Neural progenitor cell (in vitro differentiated cells): ENCODE data around the gene MAD2L1BP. TPM values are rescaled to one million over a fixed set of nuclear protein-coding genes. Genes with fewer than 3 reads are reported as not detected.
A peak's percentile ranks its signal among the peaks of the same experiment; 100 is the strongest.

ENCODE experiments used
- DNase-seq: peaks from one replicate; pipeline ENCODE4 v3.0.0-alpha.2; 2016; ENCODE audit warnings: low spot score
- H2AFZ ChIP-seq: fragments of 200-600 bp; sonication (generic); replicated peaks from 2 replicates; pipeline ENCODE4 v1.6.1; 2016; ENCODE audit warnings: antibody characterized with exemption
- H3F3A ChIP-seq: fragments of 200-600 bp; sonication (generic); 2 replicates; pipeline ENCODE4 v1.6.1; 2016; ENCODE audit warnings: antibody characterized with exemption, low read depth
- H3K27ac ChIP-seq: fragments of 200-600 bp; sonication (generic); 2 replicates; pipeline ENCODE4 v1.5.1; 2016; ENCODE audit warnings: mild to moderate bottlenecking
- H3K27me3 ChIP-seq: fragments of 200-600 bp; sonication (generic); 2 replicates; pipeline ENCODE4 v1.6.1; 2016; ENCODE audit warnings: mild to moderate bottlenecking, moderate library complexity
- H3K36me3 ChIP-seq: fragments of 200-600 bp; sonication (generic); 2 replicates; pipeline ENCODE4 v1.5.1; 2016
- H3K4me1 ChIP-seq: fragments of 200-600 bp; sonication (generic); 2 replicates; pipeline ENCODE4 v1.6.1; 2016; ENCODE audit warnings: mixed run types
- H3K4me2 ChIP-seq: fragments of 200-600 bp; sonication (generic); 2 replicates; pipeline ENCODE4 v1.6.1; 2016
- H3K4me3 ChIP-seq: fragments of 200-600 bp; sonication (generic); 2 replicates; pipeline ENCODE4 v1.5.1; 2016
- H3K79me2 ChIP-seq: fragments of 200-600 bp; sonication (generic); 2 replicates; pipeline ENCODE4 v1.6.1; 2016; ENCODE audit warnings: low read depth
- H3K9ac ChIP-seq: fragments of 200-600 bp; sonication (generic); 2 replicates; pipeline ENCODE4 v1.6.1; 2016
- H3K9me3 ChIP-seq: fragments of 200-600 bp; sonication (generic); 2 replicates; pipeline ENCODE4 v1.5.1; 2016; ENCODE audit warnings: low read depth
- H4K20me1 ChIP-seq: fragments of 200-600 bp; sonication (generic); 2 replicates; pipeline ENCODE4 v1.6.1; 2016; ENCODE audit warnings: low read depth
- H3K27ac Mint-ChIP-seq: 3 replicates; pipeline ENCODE4 v1.8.0; 2021; ENCODE audit warnings: mixed read lengths
- H3K27me3 Mint-ChIP-seq: 2 replicates; pipeline ENCODE4 v1.8.0; 2022; ENCODE audit warnings: low read depth, mild to moderate bottlenecking, inconsistent platforms, moderate library complexity, mixed read lengths; ENCODE audit not compliant: insufficient read depth
- H3K36me3 Mint-ChIP-seq: 3 replicates; pipeline ENCODE4 v1.8.0; 2021; ENCODE audit warnings: mixed read lengths
- H3K4me1 Mint-ChIP-seq: 3 replicates; pipeline ENCODE4 v1.8.0; 2021; ENCODE audit warnings: mixed read lengths
- H3K4me3 Mint-ChIP-seq: 3 replicates; pipeline ENCODE4 v1.8.0; 2021; ENCODE audit warnings: mild to moderate bottlenecking, moderate library complexity, mixed read lengths
- H3K9me3 Mint-ChIP-seq: 3 replicates; pipeline ENCODE4 v1.8.0; 2020; ENCODE audit warnings: mixed read lengths
- EZH2 ChIP-seq: fragments of 200-600 bp; sonication (generic); IDR thresholded peaks from 2 replicates; pipeline ENCODE4 v1.6.1; 2017; ENCODE audit warnings: antibody characterized with exemption, mild to moderate bottlenecking, moderate library complexity
- EZH2phosphoT487 ChIP-seq: fragments of 200-600 bp; sonication (generic); IDR thresholded peaks from 2 replicates; pipeline ENCODE4 v1.6.1; 2017; ENCODE audit warnings: antibody characterized with exemption
- total RNA-seq: library from RNA; depleted of rRNA; stranded (reverse); fragments of >200 nt; gene quantifications from 2 replicates; pipeline ENCODE4 v1.2.3, GENCODE V29; 2015; ENCODE audit warnings: low replicate concordance
- TF ChIP-seq, protein P1 (sequence below): fragments of 200-600 bp; sonication (generic); IDR thresholded peaks from 2 replicates; pipeline ENCODE4 v1.5.1; 2017; ENCODE audit warnings: antibody characterized with exemption, mild to moderate bottlenecking

The MAD2L1BP gene
- total RNA-seq, 1 donor from 2014 or later: 52.0 TPM

DNA sequence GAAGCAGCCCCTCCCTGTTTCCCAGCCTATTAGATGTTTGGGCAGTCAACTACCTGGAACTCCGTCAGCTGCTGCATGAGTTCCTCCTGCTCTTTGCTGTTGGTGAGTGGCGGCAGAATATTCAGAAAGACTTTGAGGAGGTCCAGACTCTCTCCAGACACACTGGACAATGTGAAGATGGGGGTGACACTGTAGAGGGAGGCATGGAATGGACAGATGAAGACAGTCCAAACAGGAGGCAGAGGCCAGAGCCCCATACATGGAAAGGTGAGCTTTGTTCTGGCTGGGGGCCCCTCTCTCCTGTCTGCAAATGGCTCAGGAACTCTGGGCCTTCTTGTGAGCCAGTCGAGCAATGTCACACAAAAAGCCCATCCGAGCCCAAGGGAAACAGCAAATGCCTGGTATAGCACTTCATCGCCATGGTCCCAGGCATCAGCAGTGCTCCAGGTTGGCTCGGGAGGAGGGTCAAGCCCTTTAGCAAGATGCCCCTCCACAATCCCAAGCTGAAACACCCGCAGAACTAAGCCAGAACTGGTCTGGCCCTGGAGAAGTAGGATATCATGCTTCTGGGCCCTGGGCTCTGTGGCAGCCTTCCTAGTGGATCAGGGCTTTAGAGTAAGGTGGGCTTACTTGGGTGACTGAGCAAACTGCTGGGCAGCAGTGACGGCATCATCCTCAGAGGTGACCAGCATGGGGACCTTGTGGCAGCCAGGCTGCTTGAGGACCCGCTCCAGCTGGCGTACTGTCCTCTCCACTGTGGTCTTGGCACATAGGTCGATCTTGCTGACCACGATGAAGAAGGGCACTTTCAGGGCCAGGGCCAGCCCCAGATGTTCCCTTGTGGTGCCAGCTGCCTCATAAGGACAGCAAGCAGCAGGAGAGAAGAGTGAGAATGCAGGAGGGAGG, 11.5 kb upstream of the MAD2L1BP start:
- Mint-ChIP-seq H3K9me3 (no peaks in the 10 kb centered on the region), H3K27ac (peak overlapping the region; percentile 4), H3K4me1 (peaks cover 16% of the 10 kb centered on the region), H3K27me3 (no peaks in the 10 kb centered on the region), H3K4me3 (no peak overlapping the region), H3K36me3 (peaks cover 51% of the 10 kb centered on the region)
- Histone ChIP-seq H3K27me3 (no peaks in the 10 kb centered on the region), H3K9ac (no peak overlapping the region), H3K79me2 (peaks cover 19% of the 10 kb centered on the region), H3F3A (peaks cover 14% of the 10 kb centered on the region), H3K27ac (no peak overlapping the region), H3K36me3 (no peaks in the 10 kb centered on the region), H3K9me3 (no peaks in the 10 kb centered on the region), H3K4me1 (peaks cover 3% of the 10 kb centered on the region), H4K20me1 (peaks cover 10% of the 10 kb centered on the region), H3K4me2 (no peak overlapping the region), H2AFZ (no peak overlapping the region), H3K4me3 (no peak overlapping the region)
- no peak for DNase-seq
- TF ChIP-seq, protein P1, sequence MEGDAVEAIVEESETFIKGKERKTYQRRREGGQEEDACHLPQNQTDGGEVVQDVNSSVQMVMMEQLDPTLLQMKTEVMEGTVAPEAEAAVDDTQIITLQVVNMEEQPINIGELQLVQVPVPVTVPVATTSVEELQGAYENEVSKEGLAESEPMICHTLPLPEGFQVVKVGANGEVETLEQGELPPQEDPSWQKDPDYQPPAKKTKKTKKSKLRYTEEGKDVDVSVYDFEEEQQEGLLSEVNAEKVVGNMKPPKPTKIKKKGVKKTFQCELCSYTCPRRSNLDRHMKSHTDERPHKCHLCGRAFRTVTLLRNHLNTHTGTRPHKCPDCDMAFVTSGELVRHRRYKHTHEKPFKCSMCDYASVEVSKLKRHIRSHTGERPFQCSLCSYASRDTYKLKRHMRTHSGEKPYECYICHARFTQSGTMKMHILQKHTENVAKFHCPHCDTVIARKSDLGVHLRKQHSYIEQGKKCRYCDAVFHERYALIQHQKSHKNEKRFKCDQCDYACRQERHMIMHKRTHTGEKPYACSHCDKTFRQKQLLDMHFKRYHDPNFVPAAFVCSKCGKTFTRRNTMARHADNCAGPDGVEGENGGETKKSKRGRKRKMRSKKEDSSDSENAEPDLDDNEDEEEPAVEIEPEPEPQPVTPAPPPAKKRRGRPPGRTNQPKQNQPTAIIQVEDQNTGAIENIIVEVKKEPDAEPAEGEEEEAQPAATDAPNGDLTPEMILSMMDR: no peak
- TF ChIP-seq EZH2: no peak
- TF ChIP-seq EZH2phosphoT487: no peak

DNA sequence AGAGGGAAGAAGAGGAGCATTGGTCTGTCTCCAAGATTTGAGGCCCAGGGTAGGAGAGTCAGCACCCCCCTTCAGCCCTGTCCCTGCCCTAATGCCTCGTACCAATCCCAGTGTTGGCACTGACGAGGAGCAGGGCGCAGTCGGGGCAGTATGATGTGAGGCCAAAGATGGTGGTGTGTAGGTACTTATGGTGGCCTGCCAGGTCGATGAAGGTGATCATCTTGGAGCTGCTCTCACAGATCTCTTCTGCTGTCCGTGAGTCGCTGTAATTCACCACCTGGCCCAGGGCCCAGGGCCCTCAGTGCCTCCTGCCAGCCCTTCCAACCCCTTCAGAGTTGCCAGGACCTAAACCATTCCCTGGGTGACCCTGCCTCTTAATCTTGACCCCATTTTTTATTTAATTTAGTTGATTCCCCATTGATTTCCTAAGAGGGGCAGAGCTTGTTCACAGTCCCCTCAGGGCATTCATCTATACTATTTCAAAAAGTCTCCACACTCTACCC, 10.8 kb upstream of the MAD2L1BP start:
- Histone ChIP-seq H3K4me2 (no peak overlapping the region), H3K79me2 (peaks cover 19% of the 10 kb centered on the region), H4K20me1 (peaks cover 10% of the 10 kb centered on the region), H3K4me1 (peaks cover 3% of the 10 kb centered on the region), H3K9ac (no peak overlapping the region), H3K36me3 (no peaks in the 10 kb centered on the region), H2AFZ (no peak overlapping the region), H3K27ac (no peak overlapping the region), H3K4me3 (no peak overlapping the region), H3K27me3 (no peaks in the 10 kb centered on the region), H3K9me3 (no peaks in the 10 kb centered on the region), H3F3A (peaks cover 13% of the 10 kb centered on the region)
- no peak overlapping the region for H3K4me3 Mint-ChIP-seq
- H3K27ac Mint-ChIP-seq: no peak overlapping the region
- peaks cover 20% of the 10 kb centered on the region for H3K4me1 Mint-ChIP-seq
- TF ChIP-seq, protein P1: no peak
- TF ChIP-seq EZH2 (no peak), EZH2phosphoT487 (no peak)
- H3K27me3 Mint-ChIP-seq: no peaks in the 10 kb centered on the region
- H3K36me3 Mint-ChIP-seq: peaks cover 51% of the 10 kb centered on the region
- no peak for DNase-seq
- H3K9me3 Mint-ChIP-seq: no peaks in the 10 kb centered on the region

DNA sequence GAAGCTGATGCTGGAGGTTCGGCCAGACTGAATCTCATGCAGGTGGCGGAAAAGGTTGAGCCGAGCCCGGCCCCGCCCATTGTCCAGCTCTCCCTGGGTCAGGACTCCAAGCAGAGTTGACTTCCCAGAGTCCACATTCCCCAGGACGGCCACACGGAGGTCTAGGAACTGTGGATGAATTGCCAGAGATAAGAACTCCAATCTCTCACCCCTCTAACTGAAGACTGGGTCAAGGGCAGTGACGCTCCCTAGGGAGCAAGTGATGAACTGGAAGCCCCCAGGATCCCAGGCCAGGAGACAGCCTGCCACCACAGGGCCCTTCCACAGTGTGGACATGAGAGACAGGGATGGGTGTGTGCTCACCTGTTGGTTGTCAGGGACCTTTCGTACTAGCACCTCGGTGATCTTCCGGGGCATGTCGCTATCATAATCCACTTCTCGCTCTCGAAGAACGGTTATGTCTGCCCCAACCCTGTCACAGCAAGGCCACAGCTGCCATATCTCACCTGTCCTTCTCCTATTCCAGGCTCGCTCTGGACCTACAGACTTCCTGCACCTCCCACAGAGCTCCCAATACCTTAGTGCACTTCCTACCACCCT, 10.1 kb upstream of the MAD2L1BP start:
- Histone ChIP-seq H3K27ac (no peak overlapping the region), H3K9me3 (no peaks in the 10 kb centered on the region), H3K79me2 (peaks cover 19% of the 10 kb centered on the region), H3K4me1 (peaks cover 3% of the 10 kb centered on the region), H3K4me2 (no peak overlapping the region), H3K4me3 (no peak overlapping the region), H3K27me3 (no peaks in the 10 kb centered on the region), H2AFZ (no peak overlapping the region), H4K20me1 (peaks cover 10% of the 10 kb centered on the region), H3K9ac (no peak overlapping the region), H3K36me3 (no peaks in the 10 kb centered on the region), H3F3A (peaks cover 16% of the 10 kb centered on the region)
- H3K4me3 Mint-ChIP-seq: no peak overlapping the region
- H3K27ac Mint-ChIP-seq: no peak overlapping the region
- DNase-seq: no peak
- peaks cover 26% of the 10 kb centered on the region for H3K4me1 Mint-ChIP-seq
- TF ChIP-seq, protein P1: no peak
- TF ChIP-seq EZH2 (no peak), EZH2phosphoT487 (no peak)
- H3K9me3 Mint-ChIP-seq: no peaks in the 10 kb centered on the region
- peaks cover 51% of the 10 kb centered on the region for H3K36me3 Mint-ChIP-seq
- H3K27me3 Mint-ChIP-seq: no peaks in the 10 kb centered on the region
